Lower leg skin (tissue), 3 donors: ENCODE results near the gene IMP4.

ENCODE experiments used
- CTCF ChIP-seq, 3 donors: fragments of 450-650 bp; IDR thresholded peaks; one replicate each; pipeline ENCODE4 v1.5.1; 2016; ENCODE audit warnings: antibody characterized with exemption in 3 of 3, mild to moderate bottlenecking in 3 of 3, moderate library complexity in 2 of 3
- POLR2A ChIP-seq, 2 donors: fragments of 450-650 bp; IDR thresholded peaks; one replicate each; pipeline ENCODE4 v1.6.1; 2016 to 2017; ENCODE audit warnings: antibody characterized with exemption in 2 of 2, mild to moderate bottlenecking in 1 of 2, moderate library complexity in 1 of 2

- TF ChIP-seq CTCF (IDR thresholded peaks at IDR 0.05) (no peak), POLR2A (IDR thresholded peaks at IDR 0.05) (no peak)
Observed at GRCh38 chr2:130387804-130388203, 45.1 kb downstream of the IMP4 start.
